HG03039 (cell line): ENCODE results near the gene MAGED2.
"Not testable (repeated sequence)": the region's sequence is repeated elsewhere in the genome, so short reads cannot be mapped to it uniquely, and the experiment has no call there.

Experiments
- ATAC-seq: cut with Tn5 transposase; IDR thresholded peaks from one replicate; pipeline ENCODE4 v1.9.1; 2021; ENCODE audit warnings: mild to moderate bottlenecking, moderate library complexity; ENCODE audit not compliant: unreplicated experiment

The MAGED2 gene

DNA sequence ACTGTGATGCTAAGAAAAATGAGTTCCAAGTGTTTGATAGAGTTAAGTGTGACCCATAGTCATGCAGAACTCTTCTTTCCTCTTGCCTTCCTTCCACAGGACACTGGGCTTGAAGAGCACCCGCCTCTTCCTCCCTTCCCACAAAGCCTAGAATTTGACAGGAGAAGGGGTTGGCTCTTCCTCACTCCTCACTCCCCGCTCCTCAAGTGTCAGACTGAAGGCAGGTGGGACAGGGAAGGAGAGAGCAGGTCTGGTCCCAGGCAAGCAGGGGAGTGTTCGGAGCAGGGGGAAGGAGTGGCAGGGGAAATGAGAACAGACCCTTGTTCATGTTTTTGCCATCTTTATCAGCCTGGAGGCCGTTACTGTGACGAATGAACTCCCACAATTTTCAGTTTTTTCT is 10.7 kb downstream of the MAGED2 start:
- no peak for ATAC-seq

DNA sequence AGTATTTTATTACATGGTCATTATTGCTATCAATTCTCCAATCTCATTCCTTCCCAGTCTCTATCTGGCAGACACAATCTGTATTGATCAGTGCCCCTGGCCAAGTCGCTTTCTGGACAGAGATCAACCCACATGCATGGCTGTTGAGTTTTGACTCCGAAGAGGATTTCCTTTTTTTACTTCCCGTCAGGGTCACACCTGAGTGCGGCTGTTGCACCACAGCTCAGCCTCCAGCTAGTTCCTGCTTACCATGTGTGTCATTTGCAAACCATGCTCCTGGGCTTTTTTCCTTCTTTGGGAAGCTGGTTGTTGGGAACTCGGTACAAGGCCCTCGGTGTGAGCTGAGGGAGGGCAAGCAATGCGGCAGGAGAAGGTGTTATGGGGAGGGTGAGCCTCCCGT is 11.7 kb downstream of the MAGED2 start:
- no peak for ATAC-seq

DNA sequence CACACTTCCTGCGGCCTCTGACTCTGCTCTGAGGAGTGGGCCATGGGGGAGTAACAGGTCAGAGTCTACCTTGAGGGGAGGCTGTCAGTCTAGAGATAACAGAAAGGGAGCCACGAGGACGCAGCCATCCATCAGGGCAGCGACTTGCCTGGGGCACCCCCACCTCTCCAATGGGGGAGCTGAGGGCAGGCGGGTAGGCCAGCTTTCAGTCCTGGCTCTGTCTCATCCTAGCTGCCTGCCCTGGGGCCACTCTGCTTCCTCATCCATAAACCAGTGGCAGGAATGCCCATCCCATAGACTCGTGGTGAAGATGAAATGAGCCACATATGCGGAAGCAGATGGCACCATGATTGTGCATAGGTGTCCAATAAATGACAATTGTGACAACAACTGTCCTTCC is 13.2 kb downstream of the MAGED2 start:
- ATAC-seq: no peak

DNA sequence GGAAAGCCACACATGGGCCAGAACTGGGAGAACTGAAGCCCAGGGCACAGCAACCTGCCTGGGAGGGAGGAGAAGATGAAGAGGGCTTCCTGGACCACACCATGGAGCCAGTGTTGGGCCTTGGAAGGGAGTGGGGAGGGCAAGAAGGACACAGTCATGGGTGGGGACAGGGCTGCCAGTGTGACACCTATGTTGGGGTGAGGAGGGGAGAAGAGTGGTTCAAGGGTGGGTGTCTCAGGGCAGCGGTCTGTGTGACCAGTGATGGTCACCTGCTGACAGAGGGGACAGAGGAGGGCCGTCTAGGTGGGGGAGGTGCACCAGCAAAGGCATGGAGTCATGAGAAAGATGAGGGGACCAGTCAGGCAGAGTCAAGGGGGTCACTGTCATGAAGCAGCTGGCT is 13.8 kb downstream of the MAGED2 start:
- ATAC-seq: no peak

DNA sequence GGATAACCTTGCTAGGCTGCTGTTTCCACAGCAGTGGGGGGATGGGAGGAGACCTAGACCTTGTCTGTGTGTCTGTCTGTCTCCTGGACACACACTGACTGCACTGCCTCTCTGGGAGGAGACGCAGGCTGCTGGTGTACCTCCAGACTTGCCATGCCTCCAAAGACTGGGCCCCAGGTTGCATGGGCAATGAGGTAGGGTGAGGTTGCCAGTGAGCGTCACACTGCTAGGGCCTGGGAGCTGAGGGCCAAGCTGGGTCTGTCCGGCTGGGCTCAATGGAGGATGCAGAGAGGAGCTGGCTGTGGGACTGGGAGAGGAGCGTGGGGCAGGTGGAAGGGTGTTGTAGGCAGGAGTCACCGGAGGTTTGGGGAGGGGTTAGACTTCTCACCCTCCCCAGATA is 16.6 kb downstream of the MAGED2 start:
- no peak for ATAC-seq

DNA sequence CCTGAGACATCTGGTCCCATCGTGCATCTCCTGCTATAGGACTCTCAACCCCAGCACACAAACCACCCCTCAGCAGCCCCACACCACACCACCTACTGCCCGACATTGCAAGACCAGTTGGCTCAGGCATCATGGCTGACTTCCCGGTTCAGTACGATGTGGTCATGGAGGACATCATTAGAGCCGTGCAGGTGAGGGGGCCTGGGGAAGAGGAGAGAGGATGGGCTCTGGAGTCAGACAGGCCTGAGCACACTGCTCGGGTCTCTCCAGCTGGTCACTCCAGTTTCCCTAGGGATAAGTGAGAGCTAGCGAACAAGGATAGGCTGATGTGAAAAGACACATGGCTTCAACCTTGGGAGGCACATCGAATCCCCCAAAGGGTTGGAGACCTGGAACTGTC is 17.2 kb downstream of the MAGED2 start:
- no peak for ATAC-seq

DNA sequence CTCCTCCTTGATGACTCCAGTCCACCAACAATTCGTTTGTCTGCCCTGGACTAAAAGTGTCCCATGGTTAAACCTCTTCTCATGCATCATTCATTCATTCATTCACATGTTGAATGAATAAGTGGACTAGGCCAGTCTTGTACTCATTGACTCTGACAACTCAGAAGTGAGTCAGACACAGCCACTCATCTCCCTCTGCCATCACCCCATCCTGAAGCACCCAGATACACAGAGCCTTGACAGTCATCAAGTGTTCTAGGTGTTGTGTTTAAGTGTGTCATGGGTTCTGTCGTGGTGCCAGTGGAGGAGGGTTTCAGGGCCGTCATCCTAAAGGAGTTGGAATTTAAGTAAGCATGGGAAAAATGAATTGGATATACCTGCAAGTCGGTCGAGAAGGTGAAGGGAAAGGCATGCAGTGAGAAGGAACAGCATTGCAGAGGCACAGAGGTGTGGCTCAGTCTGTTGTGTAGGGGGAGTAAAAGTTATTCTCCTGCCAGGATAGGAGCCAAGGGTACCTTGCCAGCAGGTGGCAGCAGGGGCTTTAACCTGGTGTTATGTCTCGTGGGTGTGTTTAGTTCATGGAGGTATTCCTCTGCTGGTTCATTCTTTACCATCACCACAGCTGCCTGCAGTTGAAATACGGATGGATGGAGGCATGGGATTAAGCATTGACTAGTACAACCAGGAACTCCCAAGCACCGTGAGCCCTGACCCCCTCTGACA is 18.3 kb downstream of the MAGED2 start:
- no peak for ATAC-seq

DNA sequence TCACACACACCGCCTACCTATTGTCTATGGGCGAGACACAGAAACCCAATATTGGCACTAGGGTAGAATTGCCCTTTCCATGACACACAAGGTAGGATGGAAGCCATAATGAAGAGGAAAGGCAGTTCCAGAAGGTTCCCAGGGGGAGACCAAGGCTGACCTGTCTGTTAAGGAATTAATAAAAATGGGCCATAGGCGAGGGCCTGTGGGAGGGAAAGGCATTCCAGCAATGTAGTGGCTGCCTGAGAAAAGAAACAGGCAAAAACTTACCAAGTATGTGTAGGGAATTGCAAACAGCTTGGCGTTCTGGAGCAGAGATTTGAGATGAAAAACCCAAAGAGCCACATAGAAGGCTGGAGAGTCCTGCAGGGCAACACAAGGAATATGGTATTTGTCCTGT is 19.1 kb downstream of the MAGED2 start:
- ATAC-seq: no peak

DNA sequence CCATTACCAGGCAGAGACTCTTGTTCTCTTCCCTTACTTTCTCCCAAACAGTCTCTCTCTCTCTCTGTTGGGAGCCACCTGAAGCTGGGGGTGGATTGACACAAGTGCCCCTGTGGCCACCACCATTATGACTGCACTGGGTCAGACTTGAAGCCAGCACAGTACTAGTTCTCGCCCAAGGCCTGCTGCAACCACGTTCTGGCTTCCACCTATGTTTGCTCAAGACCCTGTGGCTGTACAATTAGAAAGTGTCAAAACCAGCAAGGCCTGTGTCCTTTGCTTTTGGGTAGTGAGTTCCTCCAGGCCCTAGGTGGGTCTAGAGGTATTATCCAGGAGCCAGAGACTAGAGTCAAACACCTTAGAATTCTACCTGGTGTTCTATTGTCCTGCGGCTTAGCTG is 31.0 kb downstream of the MAGED2 start:
- ATAC-seq: no peak

DNA sequence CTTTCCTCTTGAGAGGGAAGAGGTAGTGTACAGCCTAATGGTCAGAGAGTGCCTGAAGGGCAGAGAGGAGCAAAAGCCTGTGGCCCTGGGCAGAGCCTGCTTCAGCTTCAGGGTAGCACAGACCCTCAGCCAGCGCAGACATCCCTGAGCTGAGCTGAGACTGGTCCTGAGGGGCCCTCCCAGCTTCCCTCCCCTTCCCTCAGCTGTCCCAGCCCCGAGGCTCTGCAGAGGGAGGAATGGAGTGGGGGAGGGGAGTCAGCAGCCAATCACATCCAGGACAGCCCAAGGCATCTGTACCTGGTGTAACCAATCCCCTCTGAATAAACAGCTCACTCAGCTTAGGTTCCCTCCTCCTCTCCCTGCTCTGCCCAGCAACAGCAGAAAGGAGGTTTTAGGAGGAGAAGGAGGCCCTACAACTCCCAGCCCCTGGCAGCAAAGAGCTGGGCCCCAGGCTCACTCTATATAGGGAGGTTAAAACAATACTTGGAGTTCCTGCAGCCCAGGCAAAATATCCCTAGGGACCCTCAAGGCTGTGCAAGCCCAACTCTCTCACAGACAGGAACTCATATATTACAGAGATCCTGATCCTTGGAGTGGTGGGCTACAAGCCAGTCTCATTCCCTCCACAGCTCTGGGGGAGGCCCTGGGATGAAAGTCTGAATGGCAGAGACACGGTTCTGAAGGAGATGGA is 33.8 kb downstream of the MAGED2 start:
- not testable (repeated sequence) for ATAC-seq

DNA sequence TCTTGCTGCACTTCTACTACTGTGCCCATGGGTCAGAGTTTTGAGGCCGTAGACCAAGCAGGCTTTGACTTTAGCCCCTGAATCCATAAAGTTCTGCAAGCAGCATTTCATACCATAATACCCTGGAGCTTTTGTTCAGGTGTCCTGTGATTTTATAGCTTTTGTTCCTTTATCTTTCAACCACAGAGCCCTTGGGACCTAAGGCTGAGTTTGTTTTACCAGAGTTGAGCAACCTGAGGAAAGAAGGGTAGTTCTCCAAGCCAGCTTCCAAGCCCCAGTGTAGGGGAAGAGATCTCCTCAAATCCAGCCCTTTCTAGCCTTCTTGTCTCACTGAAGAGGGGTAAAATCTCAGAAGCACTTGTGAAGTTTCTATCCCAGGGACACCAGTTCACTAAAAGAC is 35.1 kb downstream of the MAGED2 start:
- ATAC-seq: no peak

DNA sequence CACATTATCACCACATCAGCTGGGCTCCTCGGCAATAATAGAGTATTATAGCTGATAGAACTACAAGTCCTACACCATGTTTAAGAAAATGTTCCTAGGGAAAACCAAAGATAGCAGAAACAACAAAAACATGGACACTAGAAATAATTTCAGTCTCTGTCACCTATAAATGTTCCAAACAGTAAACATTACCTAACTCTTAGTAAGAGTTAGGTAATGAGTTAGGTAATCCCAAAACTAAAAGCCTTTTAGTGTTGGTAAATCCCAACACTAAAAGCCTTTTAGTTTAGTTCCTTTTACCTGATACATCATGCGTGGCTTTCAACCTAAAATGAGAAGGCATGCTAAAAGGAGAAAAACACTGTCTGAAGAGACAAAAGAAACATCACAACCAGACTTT is 35.5 kb downstream of the MAGED2 start:
- ATAC-seq: no peak

DNA sequence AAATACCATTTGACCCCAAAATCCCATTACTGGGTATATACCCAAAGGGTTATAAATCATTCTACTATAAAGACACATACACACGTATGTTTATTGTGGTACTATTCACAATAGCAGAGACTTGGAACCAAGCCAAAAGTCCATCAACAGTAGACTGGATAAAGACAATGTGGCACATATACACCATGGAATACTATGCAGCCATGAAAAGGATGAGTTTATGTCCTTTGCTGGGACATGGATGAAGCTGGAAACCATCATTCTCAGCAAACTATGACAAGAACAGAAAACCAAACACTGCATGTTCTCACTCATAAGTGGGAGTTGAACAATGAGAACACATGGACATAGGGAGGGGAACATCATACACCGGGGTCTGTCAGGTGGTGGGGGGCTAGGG is 40.2 kb downstream of the MAGED2 start:
- ATAC-seq: not testable (repeated sequence)

DNA sequence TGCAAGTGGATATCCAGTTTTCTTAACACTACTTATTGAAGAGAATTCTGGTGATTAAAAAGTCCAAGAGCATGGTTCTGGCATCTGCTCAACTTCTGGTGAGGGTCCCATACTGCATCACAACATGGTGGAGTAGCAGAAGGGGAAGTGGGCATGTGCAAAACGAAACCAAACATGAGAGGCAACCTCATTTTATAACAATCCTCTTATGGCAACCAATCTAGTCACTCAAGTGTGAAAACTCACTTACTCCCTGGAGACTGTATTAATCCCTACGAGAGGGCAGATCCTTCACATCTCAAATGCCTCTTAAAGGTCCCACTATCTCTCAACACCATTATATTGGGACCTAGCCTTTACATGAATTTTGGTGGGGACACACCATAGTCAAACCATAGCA is 57.7 kb downstream of the MAGED2 start:
- ATAC-seq: no peak
